Pancreas (tissue), 10 donors: ENCODE results near the gene KANK3. TPM values are rescaled to one million over a fixed set of nuclear protein-coding genes. Genes with fewer than 3 reads are reported as not detected.
"Not testable (repeated sequence)": the region's sequence is repeated elsewhere in the genome, so short reads cannot be mapped to it uniquely, and the experiment has no call there.

Experiments used
- ATAC-seq, 4 donors: fragments of 200-7000 bp; cut with Tn5 transposase; one replicate each; pipeline versions ENCODE4 v1.8.0 to v1.9.1; 2020; ENCODE audit warnings: mild to moderate bottlenecking in 4 of 4, moderate library complexity in 4 of 4
- DNase-seq, 6 donors: peaks; one replicate each; pipeline ENCODE4 v3.0.0-alpha.2; 2020
- FAIRE-seq: peaks from 2 replicates; lab custom pipeline; 2012; peaks lifted over from hg19 to GRCh38; lab: Jason Lieb, UNC
- H3K27ac ChIP-seq, 4 donors: fragments of 200-600 bp; sonication (generic); 1 replicate in 3 of 4; 2 replicates in 1 of 4; pipeline versions ENCODE4 v1.5.0 to v1.8.0; 2020
- H3K27me3 ChIP-seq, 4 donors: fragments of 200-600 bp; one replicate each; pipeline ENCODE4 v1.8.0; 2021
- H3K36me3 ChIP-seq, 3 donors: fragments of 200-600 bp; sonication (generic) in 1 of 3; one replicate each; pipeline versions ENCODE4 v1.5.0 to v1.8.0; 2020 to 2021
- H3K4me1 ChIP-seq, 3 donors: fragments of 200-600 bp; one replicate each; pipeline ENCODE4 v1.8.0; 2021
- H3K4me3 ChIP-seq, 4 donors: fragments of 200-600 bp; sonication (generic) in 2 of 4; one replicate each; pipeline versions ENCODE4 v1.5.0 to v1.8.0; 2020 to 2021
- H3K9me3 ChIP-seq, 4 donors: fragments of 200-600 bp; one replicate each; pipeline ENCODE4 v1.8.0; 2021
- WGBS, 2 donors: extraction: QIAGEN DNeasy Blood & Tissue Kit; methylation state at CpG; one replicate each; pipeline ENCODE4 v1.1.7; 2013; 5-methylcytosine and 5-hydroxymethylcytosine counted together
- intact Hi-C, 3 donors: fragments of 100-400 bp; cut with DNase I; formaldehyde crosslinking; loops; one replicate each; pipeline versions ENCODE4 v1.11.1 to v1.14.2; 2022
- polyA plus RNA-seq, 2 donors: library from polyadenylated mRNA; stranded (reverse); fragments of 200-250 nt; gene quantifications; one replicate each; pipeline ENCODE4 v1.2.3, GENCODE V29; 2013
- total RNA-seq, 6 donors: library from RNA; stranded (reverse); fragmentation: NEBNext Ultra II Directional in 4 of 6; extraction: Animal tissue kit (Norgen Biotek cat#: 25700) in 4 of 6; gene quantifications; one replicate each; pipeline versions ENCODE4 v1.2.1 to v1.2.4, GENCODE V29; 2021 to 2023
- TF ChIP-seq, protein P1 (sequence below), 4 donors: fragments of 200-600 bp; sonication (generic) in 3 of 4; IDR thresholded peaks; one replicate each; pipeline versions ENCODE4 v1.5.0 to v1.8.0; 2021; ENCODE audit warnings: antibody characterized with exemption in 4 of 4
- donor health status: healthy with polysubstance abuse.
- donor health status: DM: no; HTN: no; CAD: no; lungs with moderate emphysema.
- donor health status: DM: no; HTN: no; CAD: no.
- donor health status: control.
- donor health status: control.
- donor health status: Bipolar disorder and iron deficiency.
- donor health status: DM: yes; HTN: yes; CAD: no.
- donor health status: DM: no; HTN: no; CAD: no.
- donor health status: DM: no; HTN: no; CAD: no.
- donor health status: DM: yes; HTN: yes; CAD: no.

KANK3 gene
- total and polyA plus RNA-seq, 8 donors: 1.7 to 17.9 (median 2.0) TPM

DNA sequence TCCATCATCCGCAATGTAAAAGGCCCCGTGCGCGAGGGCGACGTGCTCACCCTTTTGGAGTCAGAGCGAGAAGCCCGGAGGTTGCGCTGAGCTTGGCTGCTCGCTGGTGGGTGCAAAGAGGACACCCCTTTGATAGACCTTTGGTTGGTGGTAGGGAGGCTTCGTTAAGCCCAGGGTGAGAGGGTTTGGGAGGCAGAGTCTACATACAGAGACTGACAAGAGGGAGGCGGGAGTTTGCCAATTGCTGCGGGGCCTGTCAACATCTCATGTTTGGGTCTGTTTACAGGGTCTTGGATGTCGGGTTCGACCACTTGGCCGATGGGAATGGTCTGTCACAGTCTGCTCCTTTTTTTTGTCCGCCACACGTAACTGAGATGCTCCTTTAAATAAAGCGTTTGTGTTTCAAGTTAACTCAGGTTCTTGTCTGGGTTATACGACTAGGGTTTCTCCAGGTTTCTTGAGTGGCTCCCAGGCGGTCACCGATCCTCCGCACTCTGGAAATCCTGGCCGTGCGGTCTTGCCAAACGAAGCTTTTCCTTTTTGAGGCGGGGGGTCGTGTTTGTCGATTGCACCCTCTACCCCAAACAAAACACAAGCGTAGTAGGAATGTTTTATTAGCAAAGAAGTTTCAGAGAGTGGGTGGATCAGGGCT is 20.9 kb downstream of the KANK3 start:
- Histone ChIP-seq H3K9me3 (no peaks in the 10 kb centered on the region), H3K36me3 (peaks cover 0 to 9% (median 6%) of the 10 kb centered on the region in 3 donors), H3K4me1 (peaks cover 8 to 23% (median 9%) of the 10 kb centered on the region in 3 donors), H3K4me3 (peak overlapping the region; percentile 61 to 93 (median 76)), H3K27ac (peak overlapping the region in 1 of 4 donors; percentile 61), H3K27me3 (no peaks in the 10 kb centered on the region)
- DNase-seq (no peak), ATAC-seq (peak in 1 of 4 donors; percentile 23), FAIRE-seq (no peak)
- intact Hi-C loops: no loop called here
- 8 to 12% methylated on average over 30 of the region's 30 CpGs for WGBS, 2 donors
- TF ChIP-seq, protein P1, sequence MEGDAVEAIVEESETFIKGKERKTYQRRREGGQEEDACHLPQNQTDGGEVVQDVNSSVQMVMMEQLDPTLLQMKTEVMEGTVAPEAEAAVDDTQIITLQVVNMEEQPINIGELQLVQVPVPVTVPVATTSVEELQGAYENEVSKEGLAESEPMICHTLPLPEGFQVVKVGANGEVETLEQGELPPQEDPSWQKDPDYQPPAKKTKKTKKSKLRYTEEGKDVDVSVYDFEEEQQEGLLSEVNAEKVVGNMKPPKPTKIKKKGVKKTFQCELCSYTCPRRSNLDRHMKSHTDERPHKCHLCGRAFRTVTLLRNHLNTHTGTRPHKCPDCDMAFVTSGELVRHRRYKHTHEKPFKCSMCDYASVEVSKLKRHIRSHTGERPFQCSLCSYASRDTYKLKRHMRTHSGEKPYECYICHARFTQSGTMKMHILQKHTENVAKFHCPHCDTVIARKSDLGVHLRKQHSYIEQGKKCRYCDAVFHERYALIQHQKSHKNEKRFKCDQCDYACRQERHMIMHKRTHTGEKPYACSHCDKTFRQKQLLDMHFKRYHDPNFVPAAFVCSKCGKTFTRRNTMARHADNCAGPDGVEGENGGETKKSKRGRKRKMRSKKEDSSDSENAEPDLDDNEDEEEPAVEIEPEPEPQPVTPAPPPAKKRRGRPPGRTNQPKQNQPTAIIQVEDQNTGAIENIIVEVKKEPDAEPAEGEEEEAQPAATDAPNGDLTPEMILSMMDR (IDR thresholded peaks at IDR 0.05): no peak

DNA sequence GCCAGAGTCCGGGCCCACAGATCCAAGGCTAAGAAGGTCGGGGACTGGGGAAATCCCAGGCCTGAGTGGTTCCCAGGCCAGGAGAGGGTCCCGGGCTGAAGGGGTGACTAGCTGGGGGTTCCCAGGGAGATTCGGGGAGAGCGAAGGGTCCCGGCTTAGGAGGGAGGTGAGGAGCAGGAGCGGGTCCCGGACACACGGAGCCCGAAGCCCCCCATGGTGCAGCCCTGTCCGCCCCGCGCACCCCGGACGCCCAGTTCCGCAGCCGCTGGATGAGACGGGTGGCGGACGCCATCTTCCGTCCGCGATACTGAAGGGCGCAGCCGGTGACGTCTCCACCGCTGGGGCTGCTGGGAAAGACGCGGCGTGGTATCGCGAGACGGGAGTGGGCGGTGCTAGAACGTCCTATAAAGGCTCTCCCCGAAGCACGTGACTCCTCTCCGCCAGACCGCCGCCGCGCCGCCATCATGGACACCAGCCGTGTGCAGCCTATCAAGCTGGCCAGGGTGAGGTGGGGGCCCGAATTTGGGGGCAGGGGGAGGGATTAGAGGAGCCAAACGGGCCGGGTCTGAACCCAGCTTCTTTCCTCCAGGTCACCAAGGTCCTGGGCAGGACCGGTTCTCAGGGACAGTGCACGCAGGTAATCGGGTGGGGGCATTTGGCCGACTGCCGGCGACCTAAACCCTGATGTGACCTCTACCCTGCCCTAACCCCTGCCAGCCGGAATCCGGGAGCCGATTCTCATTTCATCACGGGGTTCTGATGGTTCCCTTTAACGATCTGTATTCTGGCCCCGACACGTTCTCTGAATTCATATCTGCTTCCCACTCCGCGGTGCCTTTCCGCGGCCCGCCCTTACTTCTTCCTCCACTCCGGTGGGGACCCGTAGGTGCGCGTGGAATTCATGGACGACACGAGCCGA is 21.7 kb downstream of the KANK3 start, which contains the start of the genes NDUFA7 and RPS28:
Gene NDUFA7 (minus strand): TSS at position 309 of the 919 bp plus-strand sequence. CDS start 17 bp downstream, at position 292.
Gene RPS28 (plus strand): TSS at position 430 of the 919 bp plus-strand sequence. CDS start 35 bp downstream, at position 465.
- peak within 1 kb of the TSS; percentile 61 to 80 (median 78) for H3K27ac ChIP-seq
- no peak for FAIRE-seq
- ATAC-seq: peak; percentile 95 to 98 (median 95)

DNA sequence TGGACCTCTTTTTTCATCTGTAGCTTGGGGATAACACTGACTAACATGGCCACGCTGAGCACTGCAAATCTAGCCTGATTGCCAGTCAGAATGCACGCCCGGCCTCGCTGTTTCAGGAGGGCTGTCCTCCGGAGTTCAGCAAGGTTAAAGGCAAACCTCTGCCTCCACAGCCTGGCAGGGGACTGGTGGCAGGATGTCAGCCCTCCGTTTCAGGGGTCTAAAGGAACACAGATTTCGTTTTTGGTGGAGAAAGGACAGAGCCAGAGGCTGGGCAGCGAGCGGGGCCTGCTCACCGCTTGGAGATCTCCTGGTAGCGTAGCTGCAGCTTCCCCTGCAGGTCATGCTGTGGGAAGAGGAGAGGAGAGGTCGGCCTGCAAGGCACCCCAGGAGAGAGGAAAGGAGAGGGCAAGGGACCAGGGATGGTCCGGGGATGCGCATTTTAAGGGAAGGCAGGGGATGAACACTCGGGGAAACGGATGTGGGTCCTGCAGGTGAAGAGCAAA is 22.4 kb downstream of the KANK3 start:
- H3K4me3 ChIP-seq: peak overlapping the region; percentile 61 to 93 (median 76)
- peak overlapping the region; percentile 61 to 80 (median 78) for H3K27ac ChIP-seq
- no peak for DNase-seq
- no peak for FAIRE-seq
- intact Hi-C loops: no loop called here
- WGBS, 2 donors: 0 to 1% methylated on average over 15 to 16 of the region's 16 CpGs
- H3K27me3 ChIP-seq: no peaks in the 10 kb centered on the region
- ATAC-seq: peak; percentile 1 to 36 (median 9)
- H3K4me1 ChIP-seq: peaks cover 8 to 23% (median 9%) of the 10 kb centered on the region in 3 donors
- TF ChIP-seq, protein P1 (IDR thresholded peaks at IDR 0.05): no peak
- H3K36me3 ChIP-seq: peaks cover 0 to 12% (median 9%) of the 10 kb centered on the region in 3 donors
- H3K9me3 ChIP-seq: no peaks in the 10 kb centered on the region

More for the DNA sequence above, 21.7 kb downstream of the KANK3 start, which contains the start of the genes NDUFA7 and RPS28:
- Histone ChIP-seq H3K4me1 (peaks cover 8 to 23% (median 9%) of the 10 kb centered on the region in 3 donors), H3K27me3 (no peaks in the 10 kb centered on the region), H3K4me3 (peak within 1 kb of the TSS; percentile 61 to 93 (median 76)), H3K36me3 (peaks cover 0 to 9% (median 6%) of the 10 kb centered on the region in 3 donors), H3K9me3 (no peaks in the 10 kb centered on the region)
- 0% methylated on average over 66 to 72 of the region's 72 CpGs for WGBS, 2 donors
- DNase-seq: peak; percentile 94 to 99 (median 98)
- intact Hi-C loops: no loop called here
- TF ChIP-seq, protein P1 (IDR thresholded peaks at IDR 0.05): no peak

DNA sequence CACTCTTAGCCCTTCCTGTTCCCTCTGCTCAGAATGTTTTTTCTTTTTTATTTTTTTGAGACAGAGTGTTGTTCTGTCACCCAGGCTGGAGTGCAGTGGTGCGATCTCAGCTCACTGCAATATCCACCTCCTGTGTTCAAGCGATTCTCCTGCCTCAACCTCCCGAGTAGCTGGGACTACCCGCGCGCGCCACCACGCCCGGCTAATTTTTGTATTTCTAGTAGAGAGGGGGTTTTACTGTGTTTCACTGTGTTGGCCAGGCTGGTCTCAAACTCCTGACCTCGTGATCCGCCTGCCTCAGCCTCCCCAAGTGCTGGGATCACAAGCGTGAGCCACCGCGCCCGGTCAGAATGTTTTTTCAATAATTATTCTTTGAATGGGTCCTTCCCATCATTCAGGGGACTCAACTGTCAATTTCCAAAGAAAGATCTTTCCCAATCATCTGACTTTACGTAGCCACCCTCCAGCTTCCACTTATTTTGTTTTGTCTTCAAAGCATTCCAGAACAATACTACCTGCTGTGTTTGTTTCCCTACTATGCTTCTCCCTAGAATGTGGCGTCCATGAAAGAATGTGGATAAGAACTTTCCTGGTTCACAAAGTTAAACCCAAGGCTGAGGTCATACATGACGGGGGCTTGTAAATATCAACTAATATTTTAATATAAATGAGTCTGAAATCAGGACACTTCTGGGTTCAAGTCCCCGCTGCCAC is 23.1 kb downstream of the KANK3 start:
- ATAC-seq: no peak
- H3K27me3 ChIP-seq: no peaks in the 10 kb centered on the region
- H3K27ac ChIP-seq: no peak overlapping the region
- H3K36me3 ChIP-seq: peaks cover 0 to 18% (median 9%) of the 10 kb centered on the region in 3 donors
- WGBS, 2 donors: 76 to 81% methylated on average over 19 of the region's 19 CpGs
- DNase-seq: no peak
- FAIRE-seq: no peak
- H3K4me3 ChIP-seq: peak overlapping the region in 3 of 4 donors; percentile 61 to 93 (median 91)
- H3K4me1 ChIP-seq: peaks cover 8 to 23% (median 9%) of the 10 kb centered on the region in 3 donors
- intact Hi-C loops: no loop called here
- H3K9me3 ChIP-seq: no peaks in the 10 kb centered on the region
- TF ChIP-seq, protein P1 (IDR thresholded peaks at IDR 0.05): no peak

DNA sequence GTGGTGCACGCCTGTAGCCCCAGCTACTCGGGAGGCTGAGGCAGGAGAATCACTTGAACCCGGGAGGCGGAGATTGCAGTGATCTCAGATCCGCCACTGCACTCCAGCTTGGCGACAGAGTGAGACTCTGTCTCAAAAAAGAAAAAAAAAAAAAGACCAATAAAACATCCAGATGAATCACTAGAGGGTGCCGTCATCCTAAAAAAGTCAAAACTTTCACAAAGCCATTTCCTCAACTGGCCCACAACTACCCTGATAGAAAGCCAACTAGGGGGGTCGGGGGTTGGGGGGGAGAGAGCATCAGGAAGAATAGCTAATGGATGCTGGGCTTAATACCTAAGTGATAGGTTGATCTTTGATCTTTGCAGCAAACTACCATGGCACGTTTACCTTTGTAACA is 24.2 kb downstream of the KANK3 start:
- H3K27ac ChIP-seq, ATAC-seq, H3K9me3 ChIP-seq, H3K4me3 ChIP-seq, FAIRE-seq, DNase-seq, intact Hi-C loops, H3K27me3 ChIP-seq: not testable (repeated sequence)
- Histone ChIP-seq H3K4me1 (peaks cover 8 to 23% (median 9%) of the 10 kb centered on the region in 3 donors), H3K36me3 (peaks cover 0 to 22% (median 7%) of the 10 kb centered on the region in 3 donors)
- 82 to 83% methylated on average over 9 of the region's 9 CpGs for WGBS, 2 donors
